Epithelial cell of proximal tubule (primary cell): ENCODE results near the gene HDAC6. TPM values are rescaled to one million over a fixed set of nuclear protein-coding genes. Genes with fewer than 3 reads are reported as not detected.
A peak's percentile ranks its signal among the peaks of the same experiment; 100 is the strongest.

Experiments used
- DNase-seq: peaks from one replicate; pipeline ENCODE4 v3.0.0-alpha.2; 2011; ENCODE audit warnings: low read depth
- H3K4me3 ChIP-seq: 2 replicates; pipeline ENCODE4 v1.5.1; 2011; ENCODE audit warnings: low read depth, mild to moderate bottlenecking, low read length
- total RNA-seq: library from RNA; depleted of rRNA; stranded (reverse); fragments of >200 nt; gene quantifications from 2 replicates; pipeline ENCODE4 v1.2.3, GENCODE V29; 2015
- TF ChIP-seq, protein P1 (sequence below): conservative IDR thresholded peaks from 2 replicates; pipeline ENCODE4 v1.5.1; 2012; ENCODE audit warnings: low read depth, mild to moderate bottlenecking, low read length

HDAC6 gene
- 30.8 and 46.2 TPM in 2 replicates for total RNA-seq

DNA sequence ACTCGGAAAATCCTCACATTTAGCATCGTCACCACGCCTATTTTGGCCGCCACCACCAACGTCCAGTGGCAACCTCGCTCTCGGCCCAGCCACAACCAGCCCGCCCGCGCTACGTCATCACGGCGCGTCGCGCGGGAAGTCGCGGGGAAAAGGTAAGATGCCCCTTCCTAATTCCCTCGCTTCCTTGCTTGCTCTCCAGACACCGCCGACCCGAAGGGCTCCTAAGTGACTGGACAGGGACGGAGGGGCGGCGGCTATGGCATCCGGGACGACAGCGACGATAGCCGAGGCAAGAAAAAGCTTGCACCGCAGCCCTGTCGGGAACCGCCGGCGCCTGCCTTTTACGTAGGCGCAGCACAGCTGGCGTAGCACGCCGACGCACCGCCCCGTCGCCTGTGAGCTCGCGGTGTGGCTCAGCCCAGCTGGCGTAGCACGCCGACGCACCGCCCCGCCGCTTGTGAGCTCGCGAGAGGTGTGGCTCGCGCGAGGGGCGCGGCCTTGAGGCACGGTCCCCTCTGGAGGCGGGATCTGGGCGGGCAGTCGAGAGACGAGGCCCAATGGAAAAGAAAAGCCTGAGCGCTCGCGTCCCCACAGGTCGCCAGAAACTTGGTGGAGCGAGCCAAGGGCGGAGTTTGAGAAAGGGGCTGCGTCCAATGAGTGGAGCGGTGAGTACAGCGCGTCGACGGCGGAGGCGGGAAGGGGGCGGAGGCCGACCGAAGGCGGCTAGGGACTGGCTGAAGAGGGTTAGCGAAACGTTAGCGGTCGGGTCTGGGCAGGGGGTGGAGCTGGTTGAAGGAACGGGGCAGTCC, at the start of gene HDAC6:
Gene HDAC6 (plus strand): TSS at position 788 of the 809 bp plus-strand sequence. CDS start 626 bp downstream, outside the sequence.
- peak within 1 kb of the TSS; percentile 76 for H3K4me3 ChIP-seq
- peak; percentile 81 for DNase-seq
- TF ChIP-seq, protein P1, sequence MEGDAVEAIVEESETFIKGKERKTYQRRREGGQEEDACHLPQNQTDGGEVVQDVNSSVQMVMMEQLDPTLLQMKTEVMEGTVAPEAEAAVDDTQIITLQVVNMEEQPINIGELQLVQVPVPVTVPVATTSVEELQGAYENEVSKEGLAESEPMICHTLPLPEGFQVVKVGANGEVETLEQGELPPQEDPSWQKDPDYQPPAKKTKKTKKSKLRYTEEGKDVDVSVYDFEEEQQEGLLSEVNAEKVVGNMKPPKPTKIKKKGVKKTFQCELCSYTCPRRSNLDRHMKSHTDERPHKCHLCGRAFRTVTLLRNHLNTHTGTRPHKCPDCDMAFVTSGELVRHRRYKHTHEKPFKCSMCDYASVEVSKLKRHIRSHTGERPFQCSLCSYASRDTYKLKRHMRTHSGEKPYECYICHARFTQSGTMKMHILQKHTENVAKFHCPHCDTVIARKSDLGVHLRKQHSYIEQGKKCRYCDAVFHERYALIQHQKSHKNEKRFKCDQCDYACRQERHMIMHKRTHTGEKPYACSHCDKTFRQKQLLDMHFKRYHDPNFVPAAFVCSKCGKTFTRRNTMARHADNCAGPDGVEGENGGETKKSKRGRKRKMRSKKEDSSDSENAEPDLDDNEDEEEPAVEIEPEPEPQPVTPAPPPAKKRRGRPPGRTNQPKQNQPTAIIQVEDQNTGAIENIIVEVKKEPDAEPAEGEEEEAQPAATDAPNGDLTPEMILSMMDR = no peak

DNA sequence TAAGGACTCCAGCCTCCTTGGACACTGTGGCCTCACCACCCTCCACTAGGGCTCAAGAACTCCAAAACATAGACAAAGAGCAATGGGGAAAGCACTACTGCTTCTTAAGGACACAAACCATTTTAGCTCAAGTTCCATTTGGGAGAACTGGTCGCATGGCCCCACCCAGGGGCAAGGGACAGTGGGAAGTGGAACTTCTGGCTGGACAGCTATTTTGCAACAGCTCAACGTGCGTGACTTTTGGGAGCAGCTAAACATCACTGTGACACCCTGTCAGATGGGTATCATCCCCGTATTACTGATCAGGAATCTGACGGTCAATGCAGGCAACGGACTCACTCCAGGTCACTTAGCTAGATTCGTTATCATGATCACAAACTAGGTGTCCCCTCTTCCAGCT, 49.4 kb upstream of the HDAC6 start:
- DNase-seq = no peak
- H3K4me3 ChIP-seq = no peak overlapping the region
- TF ChIP-seq, protein P1 = no peak

- TF ChIP-seq, protein P1 = no peak
- H3K4me3 ChIP-seq = no peak overlapping the region
- no peak for DNase-seq
Observed at GRCh38 chrX:48753708-48754228, 48.1 kb upstream of the HDAC6 start.

GRCh38 chrX:48754238-48754637, 47.6 kb upstream of the HDAC6 start:
- H3K4me3 ChIP-seq = no peak overlapping the region
- DNase-seq = no peak
- TF ChIP-seq, protein P1 = no peak

- DNase-seq = no peak
- H3K4me3 ChIP-seq = peak within 1 kb of the TSS; percentile 35
- TF ChIP-seq, protein P1 = peak; percentile 51
Observed at GRCh38 chrX:48761674-48762471, 40.0 kb upstream of the HDAC6 start, which contains the start of gene GLOD5. GLOD5 (plus strand) TSS chrX:48761747; CDS start chrX:48761791, 44 bp downstream.

- H3K4me3 ChIP-seq = no peak overlapping the region
- no peak for DNase-seq
- TF ChIP-seq, protein P1 = no peak
Observed at GRCh38 chrX:48769230-48769629, 32.6 kb upstream of the HDAC6 start.
